Measurements from ENCODE around the gene PML.

The PML gene

DNA sequence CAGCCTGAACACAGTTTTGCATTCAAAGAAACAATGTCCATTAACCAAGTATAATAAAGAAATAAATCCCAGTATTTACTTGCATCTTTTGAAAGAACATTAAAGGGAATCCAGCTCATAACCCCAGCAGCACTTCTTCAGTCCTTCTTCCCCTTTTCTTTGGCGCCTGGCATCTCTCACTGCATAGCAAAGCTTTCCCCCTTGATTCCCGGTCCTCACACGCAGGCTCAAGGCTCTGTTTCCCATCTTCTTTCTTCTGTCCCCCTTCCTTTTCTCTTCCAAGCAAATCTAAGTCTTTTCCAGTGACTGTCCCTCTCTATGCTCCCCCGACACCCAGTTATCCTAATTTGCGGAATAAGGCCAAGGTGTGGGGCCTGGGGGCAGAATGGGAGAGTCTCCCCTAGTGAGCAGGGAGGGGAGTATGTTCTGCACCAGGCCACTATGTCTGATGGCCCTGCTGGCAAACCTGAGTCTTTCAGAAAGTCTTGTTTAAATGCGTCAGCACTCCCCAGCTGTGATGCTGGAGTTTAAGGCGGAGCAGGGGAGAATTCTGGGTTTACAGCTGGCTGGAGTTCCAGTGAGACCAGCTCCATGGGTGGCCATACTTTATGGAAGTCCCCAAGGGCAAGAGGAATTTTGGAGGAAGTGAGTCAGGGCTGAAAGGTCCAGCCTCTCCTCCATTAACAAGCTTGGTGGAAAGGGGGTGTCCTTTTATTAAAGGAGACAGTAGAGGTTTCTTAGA, 45.8 kb downstream of the PML start:
- no peaks in the 10 kb centered on the region for H3K9me3 ChIP-seq (ENCODE audit: control insufficient read depth, insufficient read depth, low read depth, low read length)
- no peak overlapping the region for H3K27ac ChIP-seq (ENCODE audit: extremely low read depth, low read depth, low read length)
- POLR2A ChIA-PET, result no interaction called here
- CTCF ChIA-PET, result interaction anchor here (0.6 to 11.5 kb wide), 11 partner anchors 11 to 509 kb away, joined by 3 to 248 read pairs (median 3); no protein-coding TSS in a partner anchor
- TF ChIP-seq ZNF660 (tag by site-specific recombination; IDR thresholded peaks at IDR 0.05), result peak; percentile 72; the same call in 1 of the 2 replicates
- TF ChIP-seq ZNF549 (tag by site-specific recombination; IDR thresholded peaks at IDR 0.05), result no peak
- TF ChIP-seq ZNF600 (tag by site-specific recombination; IDR thresholded peaks at IDR 0.05), result peak; percentile 24; the same call in 1 of the 2 replicates
- peak; percentile 69 for TF ChIP-seq GLIS1 (tag by site-specific recombination; IDR thresholded peaks at IDR 0.05)
- TF ChIP-seq REPIN1 (tag by site-specific recombination; IDR thresholded peaks at IDR 0.05; ENCODE audit: low read depth), result no peak
- TF ChIP-seq ZEB2 (tag by site-specific recombination; IDR thresholded peaks at IDR 0.05), result no peak
- TF ChIP-seq ZIC2 (tag by site-specific recombination; IDR thresholded peaks at IDR 0.05), result peak; percentile 80
- TF ChIP-seq ZNF585B (tag by site-specific recombination; IDR thresholded peaks at IDR 0.05), result no peak
- peaks cover 0 to 11% of the 10 kb centered on the region in 2 experiments; a peak in 1 of 3 replicates for H3K36me3 ChIP-seq (ENCODE audit: control insufficient read depth in 2 of 2, insufficient read depth in 1 of 2, low read length in 2 of 2)
- H3K4me3 ChIP-seq (ENCODE audit: low read depth, low read length), result no peak overlapping the region
- no peaks in the 10 kb centered on the region; the same call in 1 of the 2 replicates for H3K4me1 ChIP-seq (ENCODE audit: control insufficient read depth, insufficient read depth, low read length)

DNA sequence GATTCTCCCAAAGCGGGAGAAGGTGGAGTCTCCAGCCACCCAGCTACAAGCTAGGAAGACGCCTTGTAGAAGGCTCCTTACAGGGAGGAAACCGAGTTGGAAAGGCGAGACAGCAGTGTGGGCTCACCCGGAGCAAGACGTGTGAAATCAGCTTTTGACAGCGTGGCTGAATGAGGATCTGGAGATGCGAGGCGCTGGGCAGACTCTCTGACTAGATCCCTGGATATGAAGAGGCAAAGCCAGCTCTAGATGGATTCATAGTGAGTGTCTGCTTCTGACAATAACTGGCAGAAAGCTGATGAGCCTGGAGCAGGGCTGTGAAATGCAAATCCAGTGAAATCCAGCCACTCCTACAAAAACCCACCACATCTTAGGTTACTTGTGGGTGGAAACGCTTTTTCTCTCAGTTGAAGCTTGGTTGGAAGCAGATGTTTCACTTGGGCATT, 46.8 kb downstream of the PML start:
- ChIA-PET POLR2A (interaction anchor here (0.6 kb wide), 1 partner anchor 59 kb away, joined by 3 read pairs; no protein-coding TSS in a partner anchor), CTCF (interaction anchor here (0.6 to 11.5 kb wide), 7 partner anchors 10 to 581 kb away, joined by 3 to 248 read pairs (median 7); no protein-coding TSS in a partner anchor)
- Histone ChIP-seq H3K9me3 (ENCODE audit: control insufficient read depth, insufficient read depth, low read depth, low read length) (no peaks in the 10 kb centered on the region), H3K4me1 (ENCODE audit: control insufficient read depth, insufficient read depth, low read length) (no peaks in the 10 kb centered on the region; the same call in 1 of the 2 replicates), H3K4me3 (ENCODE audit: low read depth, low read length) (no peak overlapping the region), H3K27ac (ENCODE audit: extremely low read depth, low read depth, low read length) (no peak overlapping the region), H3K36me3 (ENCODE audit: control insufficient read depth in 2 of 2, insufficient read depth in 1 of 2, low read length in 2 of 2) (peaks cover 0 to 1% of the 10 kb centered on the region in 2 experiments; a peak in 1 of 3 replicates)
- TF ChIP-seq ZFP41 (tag by site-specific recombination; IDR thresholded peaks at IDR 0.05; ENCODE audit: borderline replicate concordance), result no peak
- no peak for TF ChIP-seq KLF7 (tag by site-specific recombination; IDR thresholded peaks at IDR 0.05; ENCODE audit: borderline replicate concordance)
- peak; percentile 55; the same call in 1 of the 2 replicates for TF ChIP-seq ZFHX2 (tag by site-specific recombination; conservative IDR thresholded peaks at IDR 0.05)
- TF ChIP-seq, protein P1, sequence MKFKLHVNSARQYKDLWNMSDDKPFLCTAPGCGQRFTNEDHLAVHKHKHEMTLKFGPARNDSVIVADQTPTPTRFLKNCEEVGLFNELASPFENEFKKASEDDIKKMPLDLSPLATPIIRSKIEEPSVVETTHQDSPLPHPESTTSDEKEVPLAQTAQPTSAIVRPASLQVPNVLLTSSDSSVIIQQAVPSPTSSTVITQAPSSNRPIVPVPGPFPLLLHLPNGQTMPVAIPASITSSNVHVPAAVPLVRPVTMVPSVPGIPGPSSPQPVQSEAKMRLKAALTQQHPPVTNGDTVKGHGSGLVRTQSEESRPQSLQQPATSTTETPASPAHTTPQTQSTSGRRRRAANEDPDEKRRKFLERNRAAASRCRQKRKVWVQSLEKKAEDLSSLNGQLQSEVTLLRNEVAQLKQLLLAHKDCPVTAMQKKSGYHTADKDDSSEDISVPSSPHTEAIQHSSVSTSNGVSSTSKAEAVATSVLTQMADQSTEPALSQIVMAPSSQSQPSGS (tag by site-specific recombination; IDR thresholded peaks at IDR 0.05; ENCODE audit: low read depth), result no peak
- TF ChIP-seq PATZ1 (tag by site-specific recombination; IDR thresholded peaks at IDR 0.05), result no peak
- TF ChIP-seq EGR2 (tag by site-specific recombination; IDR thresholded peaks at IDR 0.05; ENCODE audit: low read depth), result 0 out of 2 replicates have a peak, but pooled peaks have one; percentile 37
- no peak for TF ChIP-seq ZNF514 (tag by site-specific recombination; IDR thresholded peaks at IDR 0.05)

- no peaks in the 10 kb centered on the region for H3K9me3 ChIP-seq (ENCODE audit: control insufficient read depth, insufficient read depth, low read depth, low read length)
- TF ChIP-seq BCL11B (tag by site-specific recombination; IDR thresholded peaks at IDR 0.05; ENCODE audit: low read depth), result no peak
- TF ChIP-seq ZNF658 (tag by site-specific recombination; IDR thresholded peaks at IDR 0.05), result no peak
- no peak for TF ChIP-seq ZNF626 (tag by site-specific recombination; IDR thresholded peaks at IDR 0.05)
- TF ChIP-seq EGR2 (tag by site-specific recombination; IDR thresholded peaks at IDR 0.05; ENCODE audit: low read depth), result no peak
- no peak for TF ChIP-seq ZNF530 (tag by site-specific recombination; IDR thresholded peaks at IDR 0.05; ENCODE audit: low read depth)
- TF ChIP-seq, protein P1 (tag by site-specific recombination; IDR thresholded peaks at IDR 0.05; ENCODE audit: low read depth), result no peak
- no peaks in the 10 kb centered on the region; the same call in 1 of the 2 replicates for H3K4me1 ChIP-seq (ENCODE audit: control insufficient read depth, insufficient read depth, low read length)
- H3K27ac ChIP-seq (ENCODE audit: extremely low read depth, low read depth, low read length), result no peak overlapping the region
- H3K36me3 ChIP-seq (ENCODE audit: control insufficient read depth in 2 of 2, insufficient read depth in 1 of 2, low read length in 2 of 2), result no peaks in the 10 kb centered on the region
- ChIA-PET POLR2A (interaction anchor here (0.6 kb wide), 1 partner anchor 59 kb away, joined by 3 read pairs; no protein-coding TSS in a partner anchor), CTCF (interaction anchor here (0.8 to 14.3 kb wide), 7 partner anchors 9 to 581 kb away, joined by 3 to 248 read pairs (median 12); no protein-coding TSS in a partner anchor)
- H3K4me3 ChIP-seq (ENCODE audit: low read depth, low read length), result no peak overlapping the region
Observed at GRCh38 chr15:74041777-74042435, 47.4 kb downstream of the PML start.
